Medulla oblongata (tissue), 1 donor: ENCODE measurements around the gene ABHD2.
A peak's percentile ranks its signal among the peaks of the same experiment; 100 is the strongest.

Experiments used
- DNase-seq: peaks from one replicate; pipeline ENCODE4 v3.0.0-alpha.2; 2015; ENCODE audit errors: extremely low spot score

The ABHD2 gene

GRCh38 chr15:89098281-89098680, 10.0 kb downstream of the ABHD2 start:
- no peak for DNase-seq

GRCh38 chr15:89099968-89100367, 11.7 kb downstream of the ABHD2 start:
- no peak for DNase-seq

GRCh38 chr15:89101302-89102193, 13.3 kb downstream of the ABHD2 start:
- DNase-seq = no peak

DNA sequence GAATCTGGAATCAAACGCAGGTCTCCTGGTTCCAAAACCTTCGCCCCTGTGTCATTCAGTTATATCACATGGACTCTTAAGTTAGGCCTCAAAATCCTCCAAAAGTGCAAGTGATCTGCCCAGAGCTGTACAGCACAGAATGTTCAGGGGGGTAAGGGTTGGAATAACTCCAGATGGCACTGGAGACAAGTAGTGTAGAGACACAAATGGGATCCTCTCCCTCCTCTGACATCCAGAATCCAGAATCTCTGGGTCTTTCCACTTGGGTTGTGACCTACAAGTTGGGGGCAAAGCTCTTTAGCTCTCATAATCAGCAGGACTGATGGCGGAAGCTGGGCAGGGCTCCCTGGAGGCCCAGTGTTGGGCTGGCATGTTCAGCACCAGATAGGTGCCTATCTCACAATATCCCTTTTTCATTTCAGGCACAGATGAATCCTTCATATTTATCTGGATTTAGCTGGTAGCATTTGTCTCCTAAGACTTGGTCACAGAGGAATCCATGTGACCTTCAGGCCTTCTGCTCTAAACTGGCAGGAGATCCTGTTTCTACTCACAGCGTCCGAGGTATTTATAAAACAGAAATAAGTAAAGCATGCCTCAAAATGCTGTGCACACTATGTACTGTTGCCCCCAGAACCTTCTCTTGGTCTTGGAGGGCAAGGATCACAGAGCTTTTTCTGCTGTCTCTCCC, 15.4 kb downstream of the ABHD2 start:
- DNase-seq = no peak

DNA sequence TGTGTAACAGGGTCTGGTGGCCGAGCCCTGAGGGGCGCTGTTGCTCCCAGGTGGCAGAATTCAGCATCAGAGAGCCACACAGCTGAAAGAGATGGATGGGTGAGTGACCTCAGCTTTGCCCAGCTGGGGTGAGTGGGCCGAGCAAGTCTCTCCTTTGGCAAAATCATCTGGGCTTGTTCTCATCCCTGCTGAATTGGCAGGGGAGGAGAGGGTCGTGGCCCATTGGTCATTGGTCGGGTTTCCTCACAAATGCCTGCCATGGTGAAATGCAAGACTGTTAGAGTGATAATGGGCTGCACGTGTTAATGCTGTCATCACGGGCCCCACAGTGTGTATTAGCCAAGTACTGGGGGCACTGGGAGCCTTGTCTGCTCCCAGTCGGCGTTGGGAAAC, 15.9 kb downstream of the ABHD2 start:
- no peak for DNase-seq

DNA sequence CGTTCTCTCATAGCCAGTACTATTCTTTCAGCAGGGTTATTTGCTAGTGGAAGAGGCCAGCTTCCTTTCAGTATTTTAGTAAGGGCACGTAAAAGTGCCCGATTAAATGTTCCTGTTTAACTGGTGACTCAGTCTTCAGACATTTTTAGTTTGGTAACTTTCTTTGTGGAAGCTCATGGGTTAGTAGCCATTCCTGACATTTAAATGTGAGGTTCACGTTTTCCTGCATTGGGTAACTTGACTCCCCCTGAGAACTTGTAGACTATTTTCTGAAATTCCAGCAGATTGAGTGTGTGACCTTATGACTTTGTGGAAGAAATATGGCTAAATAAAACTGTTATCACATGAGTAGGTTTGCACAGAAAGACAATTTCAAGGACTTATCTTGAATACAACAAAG, 16.9 kb downstream of the ABHD2 start:
- DNase-seq = no peak

GRCh38 chr15:89106200-89106599, 17.9 kb downstream of the ABHD2 start:
- no peak for DNase-seq

DNA sequence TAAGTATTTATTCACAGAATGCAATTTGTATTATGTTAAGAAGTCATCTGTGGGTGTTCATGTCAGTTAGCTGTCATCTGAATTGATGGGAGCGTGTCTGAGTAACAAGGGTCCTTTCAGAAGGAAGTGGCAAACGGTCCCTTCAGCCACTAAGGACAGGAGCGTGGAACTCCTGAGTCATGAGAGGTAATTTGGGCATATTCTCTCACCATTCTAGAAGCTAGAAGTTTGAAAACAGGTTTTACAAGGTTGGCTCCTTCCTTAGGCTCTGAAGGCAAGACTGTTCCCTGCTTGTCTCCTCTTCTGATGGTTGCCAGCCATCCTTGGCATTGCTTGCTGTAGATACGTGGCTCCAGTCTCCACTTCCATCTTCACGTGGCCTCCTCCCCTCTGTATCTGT, 19.7 kb downstream of the ABHD2 start:
- no peak for DNase-seq

- no peak for DNase-seq
Observed at GRCh38 chr15:89108835-89109234, 20.6 kb downstream of the ABHD2 start.

DNA sequence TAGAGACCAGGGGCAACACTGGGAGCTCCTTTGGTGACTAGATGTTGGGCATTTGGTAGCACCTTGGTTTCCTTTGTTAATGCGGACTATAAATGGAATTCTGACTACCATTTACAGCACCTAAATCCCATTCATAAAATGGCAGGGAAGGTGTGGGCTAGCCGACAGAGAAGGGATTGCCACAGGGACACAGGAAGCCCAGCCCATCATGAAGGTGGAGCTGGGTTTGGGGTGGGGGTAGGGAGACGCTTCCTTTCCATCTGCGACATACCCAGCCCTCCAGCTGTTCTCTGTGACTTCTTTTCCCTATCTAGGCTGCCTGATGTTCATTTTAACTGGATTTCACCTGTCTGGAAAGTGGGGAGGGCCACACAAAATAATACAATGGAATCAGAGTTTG, 21.0 kb downstream of the ABHD2 start:
- no peak for DNase-seq

GRCh38 chr15:89110060-89110459, 21.8 kb downstream of the ABHD2 start:
- no peak for DNase-seq

GRCh38 chr15:89111352-89111751, 23.1 kb downstream of the ABHD2 start:
- DNase-seq = no peak

DNA sequence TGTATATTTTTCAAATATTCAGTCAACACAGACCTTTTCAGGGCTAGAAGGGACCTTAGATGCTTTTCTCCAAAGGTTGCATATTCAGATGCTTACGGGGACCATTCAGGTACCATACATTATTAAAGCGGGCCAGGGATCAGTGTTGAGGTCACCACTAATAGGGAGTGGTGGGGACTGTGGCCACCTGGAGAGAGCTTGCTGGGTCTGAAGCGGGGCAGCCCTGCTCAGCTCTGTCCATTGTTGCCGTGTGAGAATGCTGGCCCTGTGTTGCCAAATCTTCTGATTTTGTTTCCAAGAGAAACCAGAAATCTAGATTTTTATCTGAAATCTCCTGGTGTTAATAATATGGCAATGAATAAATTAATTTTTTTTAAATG, 23.7 kb downstream of the ABHD2 start:
- DNase-seq = no peak

DNA sequence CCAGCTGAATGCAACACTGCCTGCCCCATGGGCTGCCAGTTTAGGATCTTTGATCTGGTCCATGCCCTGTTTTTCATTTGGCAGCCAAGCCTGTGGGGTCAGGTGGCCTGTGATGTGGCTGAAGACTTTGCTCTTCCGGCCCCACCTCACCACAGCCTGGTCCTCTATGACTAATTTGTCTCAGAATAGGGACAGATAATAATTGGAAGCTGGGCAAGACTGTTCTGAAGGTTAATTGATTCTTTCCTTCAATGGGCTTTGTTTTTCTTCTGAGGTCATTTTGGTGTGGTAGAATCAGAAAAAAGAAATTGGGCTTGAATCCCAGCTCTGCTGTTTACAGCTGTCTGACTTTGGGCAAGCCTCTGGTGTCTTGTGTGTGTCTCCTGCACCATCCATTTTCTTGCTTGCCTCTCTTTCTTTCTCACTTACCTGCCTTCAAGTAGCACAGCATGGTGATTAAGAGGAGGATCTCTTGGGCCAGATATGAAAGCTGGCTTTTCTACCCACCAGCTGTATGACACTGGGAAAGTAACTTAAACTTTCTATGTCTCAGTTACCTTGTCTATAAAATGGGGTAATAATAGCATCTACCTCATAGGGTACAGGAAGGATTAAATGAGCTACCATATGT, 24.2 kb downstream of the ABHD2 start:
- DNase-seq = peak; percentile 59

DNA sequence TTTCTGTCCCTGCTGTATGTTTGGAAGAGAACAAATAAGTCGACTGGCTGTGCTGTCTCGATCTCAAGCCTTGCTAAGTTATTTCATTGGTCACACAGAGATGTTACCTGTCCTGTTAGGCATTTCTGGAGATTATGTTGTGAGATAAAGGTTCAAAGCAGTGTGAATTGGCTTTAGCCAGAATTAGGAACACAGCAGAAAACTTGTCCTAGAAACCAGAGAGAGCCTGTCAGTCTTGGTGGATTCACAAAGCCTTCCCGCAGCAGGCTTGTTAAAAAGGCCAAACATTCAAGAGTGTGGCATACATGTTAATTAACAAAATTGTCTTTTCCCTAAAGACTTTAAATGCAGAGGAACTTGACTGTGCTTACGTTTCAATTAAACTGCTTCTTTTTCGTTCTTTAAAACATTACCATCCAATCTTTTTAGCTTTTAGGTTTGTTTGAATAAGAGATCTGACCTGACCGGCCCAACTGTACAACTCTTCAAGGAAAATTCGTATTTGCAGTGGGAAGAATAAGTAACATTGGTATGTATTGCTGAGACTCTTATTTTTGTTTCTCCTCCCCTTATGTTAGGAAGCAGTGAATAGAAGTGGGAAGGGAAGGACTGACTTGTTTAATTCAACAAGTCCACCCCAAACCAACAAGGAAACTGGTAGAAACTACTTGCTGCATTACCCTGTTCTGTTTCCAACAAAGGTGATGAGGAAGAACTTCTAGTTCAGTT, 25.2 kb downstream of the ABHD2 start:
- no peak for DNase-seq

- peak; percentile 64 for DNase-seq
Observed at GRCh38 chr15:89114990-89115389, 26.7 kb downstream of the ABHD2 start.

GRCh38 chr15:89115547-89115946, 27.3 kb downstream of the ABHD2 start:
- no peak for DNase-seq

DNA sequence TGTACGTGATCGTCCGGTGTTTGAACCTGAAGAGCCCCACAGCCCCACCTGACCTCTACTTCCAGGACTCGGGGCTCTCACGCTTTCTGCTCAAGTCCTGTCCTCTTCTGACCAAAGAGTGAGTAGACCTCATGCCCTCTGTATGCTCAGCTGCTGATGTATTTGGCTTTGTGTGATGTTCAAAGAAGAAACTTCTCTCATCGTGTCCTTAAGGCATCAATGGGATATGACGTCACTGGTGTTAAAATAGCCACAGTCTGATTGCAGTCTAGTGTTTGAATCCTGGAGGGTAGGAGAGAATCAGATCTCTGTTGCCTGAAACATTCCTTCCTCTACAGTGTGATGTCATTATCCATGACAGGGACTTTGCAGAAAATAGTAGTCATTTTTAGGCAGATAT, 28.1 kb downstream of the ABHD2 start:
- DNase-seq = no peak

DNA sequence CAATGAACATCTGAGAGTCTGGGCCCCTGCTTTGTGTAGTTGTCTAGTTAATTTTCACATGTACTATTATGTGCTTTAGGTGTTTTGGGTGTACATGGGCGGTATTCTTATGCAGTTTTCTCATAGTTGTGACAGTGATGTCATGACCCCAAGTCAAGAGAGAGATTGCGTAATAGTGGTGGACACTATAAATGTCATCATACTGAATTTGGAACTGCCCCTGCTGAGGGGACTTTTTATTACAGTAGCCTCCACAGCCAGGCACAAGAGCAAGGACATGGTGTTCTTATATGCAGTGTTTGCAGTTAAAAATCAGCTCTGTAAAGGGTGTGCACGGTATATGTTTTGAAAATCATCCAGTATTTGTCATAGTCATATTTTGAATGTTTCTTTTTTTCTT, 29.5 kb downstream of the ABHD2 start:
- DNase-seq = no peak

DNA sequence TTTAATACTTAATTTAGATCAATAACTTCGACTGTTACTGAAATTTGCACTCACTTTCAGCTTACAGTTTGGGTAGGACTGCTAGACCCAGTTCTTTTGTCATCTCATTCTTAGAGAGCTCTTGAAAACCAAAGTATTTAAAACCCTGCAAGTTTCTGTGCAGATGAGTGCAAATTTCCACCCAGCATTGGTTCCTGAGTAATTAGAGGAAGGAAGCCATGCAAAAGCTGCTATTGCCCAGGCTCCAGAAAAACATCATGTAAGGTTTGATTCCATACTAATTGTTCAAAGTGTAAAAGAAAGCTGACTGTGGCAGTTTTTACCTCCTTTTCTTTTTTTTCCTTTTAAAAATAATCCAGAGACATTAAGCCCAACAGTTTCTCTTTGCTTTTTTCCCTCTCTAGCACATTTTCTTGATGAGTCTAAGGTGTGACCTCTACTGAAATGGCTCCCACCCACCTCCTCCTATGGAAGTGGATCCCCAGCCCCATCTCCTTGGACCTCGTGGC, 30.3 kb downstream of the ABHD2 start:
- DNase-seq = no peak

GRCh38 chr15:89119489-89120478, 31.5 kb downstream of the ABHD2 start:
- DNase-seq = no peak
